ENCODE results near the gene NTM.

DNA sequence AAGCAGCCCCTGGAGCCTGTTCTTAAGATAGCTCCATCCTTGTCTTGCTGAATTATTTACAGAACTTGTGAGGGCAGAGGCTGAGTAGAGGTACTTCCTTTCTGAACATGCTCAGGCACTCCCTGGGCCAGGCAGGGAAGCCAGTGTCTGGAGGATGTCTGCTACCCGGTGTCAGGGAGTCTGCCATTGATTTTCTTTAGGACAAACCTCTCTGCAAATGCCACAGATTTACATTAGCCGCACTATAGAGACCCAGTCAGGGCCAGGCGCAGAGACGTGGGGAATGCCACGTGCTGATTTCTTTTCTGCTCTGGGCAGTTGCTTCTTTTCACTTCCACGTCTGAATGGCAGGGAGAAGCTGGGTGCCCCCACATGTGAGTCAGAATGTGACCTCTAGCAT is 585.5 kb downstream of the NTM start:
- TF ChIP-seq POLR2A (IDR thresholded peaks at IDR 0.05; ENCODE audit: low read depth, low read length) (no peak), POLR2AphosphoS5 (IDR thresholded peaks at IDR 0.05; ENCODE audit: low read depth, low read length) (no peak)

All from GM12892 (cell line).